RKO (cell line): Measurements from ENCODE around the gene RASAL1.

Source experiments
- DNase-seq: peaks from one replicate; pipeline ENCODE4 v3.0.0-alpha.2; 2016; ENCODE audit warnings: low spot score

Gene RASAL1

GRCh38 chr12:113138826-113139225 lies 3.3 kb upstream of the RASAL1 start:
- DNase-seq: no peak

GRCh38 chr12:113137861-113138783 lies 2.6 kb upstream of the RASAL1 start:
- DNase-seq: no peak

GRCh38 chr12:113136990-113137511 lies 1.5 kb upstream of the RASAL1 start:
- no peak for DNase-seq

- no peak for DNase-seq
These were observed 798 bp upstream of the RASAL1 start for GRCh38 chr12:113136128-113136989.

- no peak for DNase-seq
These were observed 1.0 kb downstream of the RASAL1 start for GRCh38 chr12:113134521-113134951.

GRCh38 chr12:113134071-113134470 lies 1.5 kb downstream of the RASAL1 start:
- no peak for DNase-seq

GRCh38 chr12:113133666-113134065 lies 1.9 kb downstream of the RASAL1 start:
- DNase-seq: no peak

- DNase-seq: no peak
These were observed 2.5 kb downstream of the RASAL1 start for GRCh38 chr12:113133036-113133435.

GRCh38 chr12:113131556-113131955 lies 4.0 kb downstream of the RASAL1 start:
- peak; percentile 60 for DNase-seq

GRCh38 chr12:113130457-113131135 lies 5.0 kb downstream of the RASAL1 start:
- peak; percentile 23 for DNase-seq

GRCh38 chr12:113129664-113130456 lies 5.7 kb downstream of the RASAL1 start:
- DNase-seq: no peak

GRCh38 chr12:113128802-113129663 lies 6.5 kb downstream of the RASAL1 start:
- no peak for DNase-seq

GRCh38 chr12:113127791-113128199 lies 7.8 kb downstream of the RASAL1 start:
- no peak for DNase-seq

GRCh38 chr12:113120670-113121370 lies 14.7 kb downstream of the RASAL1 start:
- peak; percentile 61 for DNase-seq

- DNase-seq: no peak
These were observed 15.4 kb downstream of the RASAL1 start for GRCh38 chr12:113119980-113120669.

GRCh38 chr12:113118142-113118541 lies 17.4 kb downstream of the RASAL1 start:
- DNase-seq: no peak

- peak; percentile 47 for DNase-seq
These were observed 17.9 kb downstream of the RASAL1 start for GRCh38 chr12:113117684-113118083.

- no peak for DNase-seq
These were observed 18.7 kb downstream of the RASAL1 start for GRCh38 chr12:113116875-113117274.
